Measurements from ENCODE around the gene TAF4.

DNA sequence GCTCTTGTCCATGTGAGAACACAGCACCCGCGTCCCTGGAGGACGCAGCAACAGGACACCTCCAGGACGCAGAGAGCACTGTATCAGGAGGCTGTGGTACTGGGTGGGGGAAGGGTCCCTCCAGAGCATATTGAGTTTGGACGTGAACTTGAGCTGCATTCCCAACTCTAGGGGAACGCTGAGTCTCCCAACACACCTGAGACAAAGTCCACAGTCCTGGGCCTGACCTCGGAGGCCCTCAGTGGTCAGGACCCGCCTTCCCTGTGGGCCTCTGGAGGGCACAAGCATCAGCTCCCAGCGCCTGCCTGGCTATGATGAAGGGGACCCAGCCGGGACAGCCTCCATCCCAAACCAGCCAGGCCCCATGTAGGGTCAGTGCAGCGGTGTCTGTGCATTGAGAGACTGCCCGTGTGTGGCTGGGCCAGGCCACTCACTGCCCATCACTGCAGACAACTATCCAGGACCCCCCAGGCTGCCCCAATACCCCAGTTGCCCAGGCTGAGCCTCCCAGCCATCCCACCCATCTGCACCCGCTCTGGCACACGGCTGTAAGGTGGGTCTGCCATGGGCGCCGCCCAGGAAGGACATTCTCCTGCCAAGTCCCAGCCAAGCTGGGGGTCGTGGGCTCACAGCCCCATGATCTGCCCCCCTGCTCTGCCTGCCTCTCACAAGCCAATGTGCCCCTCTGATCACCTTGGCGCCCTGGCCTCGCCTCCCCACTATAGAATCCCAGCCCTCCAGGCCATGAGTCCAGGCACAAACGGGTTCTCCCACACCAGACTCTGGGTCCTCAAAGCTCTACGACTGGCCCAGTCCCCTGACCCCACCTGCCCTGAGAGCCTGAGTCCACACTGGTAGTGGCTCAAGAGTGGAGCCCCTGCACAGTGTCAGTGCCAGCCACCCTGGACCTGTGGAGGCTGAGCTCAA lies 115.7 kb downstream of the TAF4 start:
- TF ChIP-seq, protein P1, sequence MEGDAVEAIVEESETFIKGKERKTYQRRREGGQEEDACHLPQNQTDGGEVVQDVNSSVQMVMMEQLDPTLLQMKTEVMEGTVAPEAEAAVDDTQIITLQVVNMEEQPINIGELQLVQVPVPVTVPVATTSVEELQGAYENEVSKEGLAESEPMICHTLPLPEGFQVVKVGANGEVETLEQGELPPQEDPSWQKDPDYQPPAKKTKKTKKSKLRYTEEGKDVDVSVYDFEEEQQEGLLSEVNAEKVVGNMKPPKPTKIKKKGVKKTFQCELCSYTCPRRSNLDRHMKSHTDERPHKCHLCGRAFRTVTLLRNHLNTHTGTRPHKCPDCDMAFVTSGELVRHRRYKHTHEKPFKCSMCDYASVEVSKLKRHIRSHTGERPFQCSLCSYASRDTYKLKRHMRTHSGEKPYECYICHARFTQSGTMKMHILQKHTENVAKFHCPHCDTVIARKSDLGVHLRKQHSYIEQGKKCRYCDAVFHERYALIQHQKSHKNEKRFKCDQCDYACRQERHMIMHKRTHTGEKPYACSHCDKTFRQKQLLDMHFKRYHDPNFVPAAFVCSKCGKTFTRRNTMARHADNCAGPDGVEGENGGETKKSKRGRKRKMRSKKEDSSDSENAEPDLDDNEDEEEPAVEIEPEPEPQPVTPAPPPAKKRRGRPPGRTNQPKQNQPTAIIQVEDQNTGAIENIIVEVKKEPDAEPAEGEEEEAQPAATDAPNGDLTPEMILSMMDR (IDR thresholded peaks at IDR 0.05): no peak
- no peak for TF ChIP-seq POLR2A (IDR thresholded peaks at IDR 0.05)

Data from testis (tissue), 2 donors.